HepG2 (cell line): ENCODE data around the gene CGNL1.

Experiments
- CHD4 ChIP-seq: fragments of 200-600 bp; sonication (generic); IDR thresholded peaks from 2 replicates; pipeline ENCODE4 v1.7.0; 2017; ENCODE audit warnings: mild to moderate bottlenecking, low read length, borderline replicate concordance
- KAT7 ChIP-seq: IDR thresholded peaks from 2 replicates; pipeline ENCODE4 v1.6.1; 2018; ENCODE audit warnings: borderline replicate concordance, missing compliant biosample characterization
- KLF13 ChIP-seq: sonication (generic); formaldehyde crosslinking; IDR thresholded peaks from 2 replicates; pipeline ENCODE4 v1.4.0; 2020; ENCODE audit warnings: mild to moderate bottlenecking, missing genetic modification reagents
- MEIS1 ChIP-seq: sonication (generic); formaldehyde crosslinking; IDR thresholded peaks from 2 replicates; pipeline ENCODE4 v1.9.0; 2021; ENCODE audit warnings: mild to moderate bottlenecking, missing genetic modification reagents, moderate library complexity, borderline replicate concordance
- POLR2A ChIP-seq, 2 experiments: IDR thresholded peaks; 2 replicates each; pipeline ENCODE4 v1.6.1; 2011; ENCODE audit warnings: low read depth in 2 of 2, low read length in 2 of 2, mild to moderate bottlenecking in 1 of 2, moderate library complexity in 1 of 2; ENCODE audit not compliant: insufficient read depth in 1 of 2
- SRSF4 ChIP-seq: fragments of 200-400 bp; formaldehyde crosslinking; IDR thresholded peaks from one replicate; pipeline ENCODE4 v1.6.1; 2018; ENCODE audit warnings: mild to moderate bottlenecking, low read depth, low read length, moderate library complexity; ENCODE audit not compliant: poor library complexity, severe bottlenecking
- TF ChIP-seq, protein P1 (sequence below): sonication (generic); formaldehyde crosslinking; IDR thresholded peaks from 2 replicates; pipeline ENCODE4 v1.4.0; 2020; ENCODE audit warnings: missing genetic modification reagents

- no peak for TF ChIP-seq MEIS1 (CRISPR knock-in tag)
- TF ChIP-seq, protein P1, sequence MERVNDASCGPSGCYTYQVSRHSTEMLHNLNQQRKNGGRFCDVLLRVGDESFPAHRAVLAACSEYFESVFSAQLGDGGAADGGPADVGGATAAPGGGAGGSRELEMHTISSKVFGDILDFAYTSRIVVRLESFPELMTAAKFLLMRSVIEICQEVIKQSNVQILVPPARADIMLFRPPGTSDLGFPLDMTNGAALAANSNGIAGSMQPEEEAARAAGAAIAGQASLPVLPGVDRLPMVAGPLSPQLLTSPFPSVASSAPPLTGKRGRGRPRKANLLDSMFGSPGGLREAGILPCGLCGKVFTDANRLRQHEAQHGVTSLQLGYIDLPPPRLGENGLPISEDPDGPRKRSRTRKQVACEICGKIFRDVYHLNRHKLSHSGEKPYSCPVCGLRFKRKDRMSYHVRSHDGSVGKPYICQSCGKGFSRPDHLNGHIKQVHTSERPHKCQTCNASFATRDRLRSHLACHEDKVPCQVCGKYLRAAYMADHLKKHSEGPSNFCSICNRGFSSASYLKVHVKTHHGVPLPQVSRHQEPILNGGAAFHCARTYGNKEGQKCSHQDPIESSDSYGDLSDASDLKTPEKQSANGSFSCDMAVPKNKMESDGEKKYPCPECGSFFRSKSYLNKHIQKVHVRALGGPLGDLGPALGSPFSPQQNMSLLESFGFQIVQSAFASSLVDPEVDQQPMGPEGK = no peak
- no peak for TF ChIP-seq CHD4
- TF ChIP-seq KLF13 = no peak
- no peak for TF ChIP-seq KAT7 (CRISPR knock-in tag)
- TF ChIP-seq POLR2A (IDR thresholded peaks at IDR 0.05; ENCODE audit: insufficient read depth in 1 of 2, low read depth in 2 of 2, low read length in 2 of 2) = no peak
- no peak for TF ChIP-seq SRSF4
These were observed 48.3 kb upstream of the CGNL1 start for GRCh38 chr15:57327985-57328471.
